Measurements from ENCODE around the gene MTURN. TPM values are rescaled to one million over a fixed set of nuclear protein-coding genes. Genes with fewer than 3 reads are reported as not detected.

MTURN gene
- total RNA-seq, 2 experiments from 2014 or later, result 38.4 to 38.9 TPM

GRCh38 chr7:30166155-30166840 is 31.5 kb downstream of the MTURN start:
- Histone ChIP-seq H3K27ac (ENCODE audit: low read depth in 1 of 2, low read length in 2 of 2) (no peak overlapping the region), H3K4me3 (ENCODE audit: low read length) (no peak overlapping the region), H3K9me3 (ENCODE audit: control insufficient read depth in 1 of 2, insufficient read depth in 1 of 2, low read length in 2 of 2) (no peaks in the 10 kb centered on the region), H3K27me3 (ENCODE audit: control insufficient read depth in 1 of 2, insufficient read depth in 2 of 2, low read length in 2 of 2) (no peaks in the 10 kb centered on the region), H3K36me3 (ENCODE audit: insufficient read depth, low read length) (no peaks in the 10 kb centered on the region), H3K4me1 (ENCODE audit: insufficient read depth, low read length) (peaks cover 8% of the 10 kb centered on the region)
- TF ChIP-seq, protein P1, sequence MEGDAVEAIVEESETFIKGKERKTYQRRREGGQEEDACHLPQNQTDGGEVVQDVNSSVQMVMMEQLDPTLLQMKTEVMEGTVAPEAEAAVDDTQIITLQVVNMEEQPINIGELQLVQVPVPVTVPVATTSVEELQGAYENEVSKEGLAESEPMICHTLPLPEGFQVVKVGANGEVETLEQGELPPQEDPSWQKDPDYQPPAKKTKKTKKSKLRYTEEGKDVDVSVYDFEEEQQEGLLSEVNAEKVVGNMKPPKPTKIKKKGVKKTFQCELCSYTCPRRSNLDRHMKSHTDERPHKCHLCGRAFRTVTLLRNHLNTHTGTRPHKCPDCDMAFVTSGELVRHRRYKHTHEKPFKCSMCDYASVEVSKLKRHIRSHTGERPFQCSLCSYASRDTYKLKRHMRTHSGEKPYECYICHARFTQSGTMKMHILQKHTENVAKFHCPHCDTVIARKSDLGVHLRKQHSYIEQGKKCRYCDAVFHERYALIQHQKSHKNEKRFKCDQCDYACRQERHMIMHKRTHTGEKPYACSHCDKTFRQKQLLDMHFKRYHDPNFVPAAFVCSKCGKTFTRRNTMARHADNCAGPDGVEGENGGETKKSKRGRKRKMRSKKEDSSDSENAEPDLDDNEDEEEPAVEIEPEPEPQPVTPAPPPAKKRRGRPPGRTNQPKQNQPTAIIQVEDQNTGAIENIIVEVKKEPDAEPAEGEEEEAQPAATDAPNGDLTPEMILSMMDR (IDR thresholded peaks at IDR 0.05), result no peak
- ATAC-seq (ENCODE audit: poor library complexity), result no peak
- POLR2A ChIA-PET, result no interaction called here
- CTCF ChIA-PET, result no interaction called here
- H3K4me3 Mint-ChIP-seq, result no peak overlapping the region
- H3K4me1 Mint-ChIP-seq (ENCODE audit: low read depth), result peaks cover 21% of the 10 kb centered on the region
- no peaks in the 10 kb centered on the region for H3K36me3 Mint-ChIP-seq (ENCODE audit: low read depth)
- H3K27me3 Mint-ChIP-seq, result no peaks in the 10 kb centered on the region
- intact Hi-C loops (cut with DNase I, micrococcal nuclease), result loop anchor here (5.0 to 10.0 kb wide), 2 partner anchors 186 to 189 kb away; no protein-coding TSS in a partner anchor
- no peak overlapping the region for H3K27ac Mint-ChIP-seq
- no peaks in the 10 kb centered on the region for H3K9me3 Mint-ChIP-seq
- peak in 1 of 14 experiments; percentile 26 for DNase-seq

- TF ChIP-seq, protein P1 (IDR thresholded peaks at IDR 0.05), result no peak
- ATAC-seq (ENCODE audit: poor library complexity), result no peak
- Histone ChIP-seq H3K27ac (ENCODE audit: low read depth in 1 of 2, low read length in 2 of 2) (no peak overlapping the region), H3K4me1 (ENCODE audit: insufficient read depth, low read length) (peaks cover 8% of the 10 kb centered on the region), H3K36me3 (ENCODE audit: insufficient read depth, low read length) (no peaks in the 10 kb centered on the region), H3K4me3 (ENCODE audit: low read length) (no peak overlapping the region), H3K9me3 (ENCODE audit: control insufficient read depth in 1 of 2, insufficient read depth in 1 of 2, low read length in 2 of 2) (no peaks in the 10 kb centered on the region), H3K27me3 (ENCODE audit: control insufficient read depth in 1 of 2, insufficient read depth in 2 of 2, low read length in 2 of 2) (no peaks in the 10 kb centered on the region)
- DNase-seq, result no peak
- Mint-ChIP-seq H3K9me3 (no peaks in the 10 kb centered on the region), H3K36me3 (ENCODE audit: low read depth) (no peaks in the 10 kb centered on the region), H3K4me3 (no peak overlapping the region), H3K4me1 (ENCODE audit: low read depth) (peaks cover 21% of the 10 kb centered on the region), H3K27ac (no peak overlapping the region), H3K27me3 (no peaks in the 10 kb centered on the region)
- ChIA-PET CTCF (no interaction called here), POLR2A (no interaction called here)
- intact Hi-C loops (cut with DNase I, micrococcal nuclease), result loop anchor here (5.0 to 10.0 kb wide), 2 partner anchors 185 to 188 kb away; no protein-coding TSS in a partner anchor
These were observed 32.1 kb downstream of the MTURN start for GRCh38 chr7:30166841-30167235.

- CTCF ChIA-PET, result no interaction called here
- intact Hi-C loops (cut with DNase I, micrococcal nuclease), result loop anchor here (5.0 to 10.0 kb wide), 2 partner anchors 184 to 187 kb away; no protein-coding TSS in a partner anchor
- Mint-ChIP-seq H3K9me3 (no peaks in the 10 kb centered on the region), H3K27me3 (no peaks in the 10 kb centered on the region), H3K36me3 (ENCODE audit: low read depth) (no peaks in the 10 kb centered on the region), H3K4me3 (no peak overlapping the region), H3K4me1 (ENCODE audit: low read depth) (peaks cover 11% of the 10 kb centered on the region), H3K27ac (no peak overlapping the region)
- Histone ChIP-seq H3K27ac (ENCODE audit: low read depth in 1 of 2, low read length in 2 of 2) (no peak overlapping the region), H3K27me3 (ENCODE audit: control insufficient read depth in 1 of 2, insufficient read depth in 2 of 2, low read length in 2 of 2) (no peaks in the 10 kb centered on the region), H3K4me3 (ENCODE audit: low read length) (no peak overlapping the region), H3K9me3 (ENCODE audit: control insufficient read depth in 1 of 2, insufficient read depth in 1 of 2, low read length in 2 of 2) (no peaks in the 10 kb centered on the region), H3K4me1 (ENCODE audit: insufficient read depth, low read length) (peaks cover 8% of the 10 kb centered on the region), H3K36me3 (ENCODE audit: insufficient read depth, low read length) (no peaks in the 10 kb centered on the region)
- POLR2A ChIA-PET, result no interaction called here
- DNase-seq, result no peak
- TF ChIP-seq, protein P1 (IDR thresholded peaks at IDR 0.05), result no peak
- no peak for ATAC-seq (ENCODE audit: poor library complexity)
These were observed 33.1 kb downstream of the MTURN start for GRCh38 chr7:30167901-30168300.

All from CD4-positive, alpha-beta T cell (primary cell).